GM19099 (cell line): ENCODE measurements around the gene THADA.

Experiments used
- POLR2A ChIP-seq: IDR thresholded peaks from 3 replicates; pipeline ENCODE4 v1.6.1; 2011; ENCODE audit warnings: low read depth; ENCODE audit not compliant: insufficient read length; ENCODE audit errors: extremely low read depth

THADA gene

DNA sequence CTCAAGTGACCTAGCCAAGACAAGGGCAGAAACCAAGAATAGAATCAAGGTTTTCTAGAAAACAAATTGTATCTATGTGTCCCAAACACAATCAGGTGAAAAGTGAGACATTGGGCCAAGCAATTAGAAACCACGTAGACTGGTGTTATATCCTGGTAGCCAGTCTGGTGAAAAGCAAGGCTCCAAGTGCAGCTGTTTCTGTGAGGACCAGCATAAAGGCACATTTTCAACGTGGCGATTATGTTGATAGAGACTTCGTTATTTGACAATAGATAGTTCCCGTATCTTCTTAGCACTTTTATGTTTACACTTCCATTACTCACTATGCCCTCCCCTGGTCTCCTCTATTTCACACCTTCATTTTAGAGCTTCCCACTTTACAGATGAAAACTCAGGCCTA is 266.2 kb downstream of the THADA start:
- TF ChIP-seq POLR2A, result no peak

- no peak for TF ChIP-seq POLR2A
These were observed 267.0 kb downstream of the THADA start for GRCh38 chr2:43328832-43329231.

GRCh38 chr2:43328133-43328532 is 267.7 kb downstream of the THADA start:
- TF ChIP-seq POLR2A, result no peak

DNA sequence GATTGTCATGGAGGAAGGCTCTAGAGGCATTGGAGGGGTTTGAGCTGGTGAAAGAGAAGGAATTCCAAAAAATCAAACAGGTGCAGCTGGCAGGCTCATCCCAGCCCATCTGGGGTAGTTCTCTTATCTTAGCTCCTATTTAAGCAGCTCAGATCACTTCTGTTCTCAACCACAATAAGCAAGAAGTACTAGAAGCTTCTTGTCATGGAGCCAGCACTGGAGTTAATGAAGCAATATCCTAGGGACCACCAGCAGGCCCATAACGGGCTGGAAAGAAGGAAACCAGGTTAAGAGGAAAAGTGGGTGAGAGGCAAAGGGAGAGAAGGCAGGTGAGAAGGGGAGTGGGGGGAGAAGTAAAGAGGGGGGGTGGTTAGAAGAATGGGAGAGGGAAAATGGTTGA is 268.7 kb downstream of the THADA start:
- TF ChIP-seq POLR2A, result no peak

DNA sequence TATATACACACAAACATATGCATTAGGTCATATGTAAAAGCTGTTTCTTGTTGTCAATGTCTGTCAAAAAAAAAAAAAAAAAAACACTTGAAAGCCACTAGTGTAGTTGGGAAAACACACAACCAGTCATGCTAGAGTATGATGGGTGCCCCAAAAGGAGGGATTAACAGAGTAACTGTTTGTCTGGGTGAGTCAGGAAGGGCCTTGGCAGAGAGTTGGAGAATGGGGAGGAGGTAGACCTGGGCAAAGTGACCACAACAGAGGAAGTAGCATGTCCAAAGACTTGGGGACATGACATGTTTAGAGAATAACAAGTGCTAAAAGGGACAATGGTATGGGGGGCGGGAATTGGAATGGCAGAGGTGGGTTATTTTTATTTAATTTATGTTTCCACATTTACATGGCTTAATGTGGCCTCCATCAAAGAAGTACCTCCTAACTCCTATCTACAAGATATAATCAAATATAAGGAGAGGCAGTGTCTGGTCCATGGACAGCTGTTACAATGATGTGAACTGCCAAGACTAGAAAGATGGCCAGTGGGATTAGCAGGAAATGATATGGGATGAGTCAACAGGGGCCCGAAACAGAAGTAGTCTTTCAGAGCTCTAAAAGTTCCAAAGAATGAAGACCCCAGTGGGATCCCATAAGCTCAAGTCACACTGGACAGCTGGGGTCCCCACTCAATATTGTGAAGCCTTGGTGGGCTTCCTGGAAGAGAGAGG is 269.6 kb downstream of the THADA start:
- no peak for TF ChIP-seq POLR2A

DNA sequence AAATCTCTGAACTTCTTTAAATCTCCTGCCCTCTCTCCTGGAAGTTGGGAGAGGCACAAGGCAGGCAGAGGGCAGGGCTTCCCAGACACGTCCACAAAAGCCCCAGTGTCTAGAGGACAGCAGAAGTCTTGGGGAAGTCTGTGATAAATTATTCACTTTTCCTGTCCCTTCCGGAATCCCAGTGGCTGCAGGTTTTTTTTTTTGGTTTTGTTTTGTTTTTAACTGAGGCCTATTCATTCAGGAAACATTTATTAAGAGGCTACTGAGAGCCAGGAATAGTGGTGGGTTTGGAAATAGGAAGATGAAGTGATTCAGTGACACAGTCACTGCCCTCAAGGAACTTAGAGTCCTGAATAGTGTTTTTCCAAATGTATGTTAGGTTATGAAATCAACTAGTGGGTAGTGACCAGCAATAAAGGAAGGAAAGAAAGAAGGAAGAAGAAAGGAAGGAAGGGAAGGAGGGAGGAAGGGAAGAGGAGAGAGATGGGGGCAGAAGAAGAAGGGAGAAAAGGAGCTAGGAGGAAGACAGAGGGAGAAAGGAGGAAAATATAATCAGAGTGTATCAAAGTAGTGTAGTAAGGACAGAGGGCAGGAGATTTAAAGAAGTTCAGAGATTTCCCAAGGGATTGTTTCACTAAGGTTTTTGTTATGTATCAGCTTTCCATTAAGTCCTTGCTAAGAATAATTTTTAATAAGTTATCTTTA is 270.6 kb downstream of the THADA start:
- no peak for TF ChIP-seq POLR2A

- no peak for TF ChIP-seq POLR2A
These were observed 271.4 kb downstream of the THADA start for GRCh38 chr2:43324259-43325106.

GRCh38 chr2:43323857-43324256 is 272.0 kb downstream of the THADA start:
- TF ChIP-seq POLR2A, result no peak

GRCh38 chr2:43321446-43321845 is 274.4 kb downstream of the THADA start:
- TF ChIP-seq POLR2A, result no peak

DNA sequence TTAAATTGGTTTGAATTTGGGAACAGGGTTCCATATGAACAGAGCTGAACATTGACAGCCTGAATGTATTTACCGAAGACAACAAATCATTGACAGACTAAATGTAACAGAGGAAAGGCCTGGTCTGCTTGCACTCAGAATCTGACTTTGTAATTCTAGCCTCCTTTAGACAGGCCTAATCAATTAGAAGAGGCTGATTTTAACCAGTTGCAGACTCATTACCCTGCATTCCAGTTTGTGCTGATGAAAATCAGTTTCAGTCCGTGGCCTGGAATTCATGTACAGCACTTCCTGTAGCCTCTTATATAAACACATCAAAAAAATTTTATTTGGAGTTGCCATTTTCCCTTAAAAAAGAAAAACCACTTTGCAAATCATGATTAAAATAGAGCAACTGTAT is 276.3 kb downstream of the THADA start:
- TF ChIP-seq POLR2A, result no peak

- no peak for TF ChIP-seq POLR2A
These were observed 277.0 kb downstream of the THADA start for GRCh38 chr2:43318791-43319190.

- TF ChIP-seq POLR2A, result no peak
These were observed 278.2 kb downstream of the THADA start for GRCh38 chr2:43317680-43318079.

DNA sequence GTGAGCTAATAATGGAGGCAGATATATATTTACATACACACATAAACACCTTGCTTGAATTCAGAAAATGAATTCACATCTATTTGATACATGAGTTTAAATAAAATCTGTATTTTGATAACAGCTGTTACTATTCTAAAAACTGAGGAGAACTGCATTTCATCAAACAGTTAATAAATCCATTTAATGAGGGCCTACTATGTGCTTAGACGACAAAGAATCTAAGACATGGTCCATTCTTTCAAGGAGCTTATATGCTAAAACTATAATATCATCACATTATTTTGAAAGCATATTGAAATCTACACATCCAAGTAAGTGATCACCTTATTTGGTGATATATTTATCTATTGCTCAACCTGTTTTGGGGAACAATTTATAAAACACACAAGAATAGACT is 278.6 kb downstream of the THADA start:
- TF ChIP-seq POLR2A, result no peak

GRCh38 chr2:43315482-43315881 is 280.4 kb downstream of the THADA start:
- TF ChIP-seq POLR2A, result no peak

GRCh38 chr2:43314299-43314927 is 281.4 kb downstream of the THADA start:
- TF ChIP-seq POLR2A, result no peak
